Adrenal gland (tissue), 5 donors: ENCODE measurements around the gene PLXNA4.

Experiments
- POLR2A ChIP-seq, 2 donors: fragments of 450-650 bp; IDR thresholded peaks; one replicate each; pipeline ENCODE4 v1.6.1; 2017; ENCODE audit warnings: antibody characterized with exemption in 2 of 2, mild to moderate bottlenecking in 2 of 2, moderate library complexity in 1 of 2
- TF ChIP-seq, protein P1 (sequence below), 6 experiments: fragments of 450-650 bp in 4 of 6; fragments of 200-600 bp in 2 of 6; sonication (generic) in 1 of 6; IDR thresholded peaks; 1 replicate in 5 of 6; 2 replicates in 1 of 6; pipeline versions ENCODE4 v1.5.1 to v1.8.0; 2016 to 2021; ENCODE audit warnings: antibody characterized with exemption in 6 of 6, mild to moderate bottlenecking in 2 of 6, moderate library complexity in 1 of 6
- donor health status: DM: no; HTN: no; CAD: no.

DNA sequence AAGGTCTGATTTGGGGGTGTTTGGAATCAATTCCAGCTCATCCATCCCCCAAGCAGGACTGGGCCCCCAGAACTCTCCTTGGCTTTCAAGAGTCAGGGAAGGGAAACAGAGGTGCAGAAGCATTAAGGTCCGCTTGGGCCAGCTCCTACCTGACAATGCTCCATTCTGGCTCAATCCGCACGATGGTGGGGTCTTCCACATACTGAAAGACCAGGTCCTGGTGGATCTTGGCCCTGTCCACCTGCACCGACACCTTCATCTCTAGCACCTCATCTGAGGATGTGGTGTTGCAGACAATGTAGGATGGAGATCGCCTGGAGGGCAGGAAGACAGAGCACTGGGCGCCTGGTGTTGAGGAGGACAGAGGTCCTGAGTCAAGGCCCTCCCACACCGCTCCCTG is 391.1 kb downstream of the PLXNA4 start:
- no peak for TF ChIP-seq POLR2A (IDR thresholded peaks at IDR 0.05)
- TF ChIP-seq, protein P1, sequence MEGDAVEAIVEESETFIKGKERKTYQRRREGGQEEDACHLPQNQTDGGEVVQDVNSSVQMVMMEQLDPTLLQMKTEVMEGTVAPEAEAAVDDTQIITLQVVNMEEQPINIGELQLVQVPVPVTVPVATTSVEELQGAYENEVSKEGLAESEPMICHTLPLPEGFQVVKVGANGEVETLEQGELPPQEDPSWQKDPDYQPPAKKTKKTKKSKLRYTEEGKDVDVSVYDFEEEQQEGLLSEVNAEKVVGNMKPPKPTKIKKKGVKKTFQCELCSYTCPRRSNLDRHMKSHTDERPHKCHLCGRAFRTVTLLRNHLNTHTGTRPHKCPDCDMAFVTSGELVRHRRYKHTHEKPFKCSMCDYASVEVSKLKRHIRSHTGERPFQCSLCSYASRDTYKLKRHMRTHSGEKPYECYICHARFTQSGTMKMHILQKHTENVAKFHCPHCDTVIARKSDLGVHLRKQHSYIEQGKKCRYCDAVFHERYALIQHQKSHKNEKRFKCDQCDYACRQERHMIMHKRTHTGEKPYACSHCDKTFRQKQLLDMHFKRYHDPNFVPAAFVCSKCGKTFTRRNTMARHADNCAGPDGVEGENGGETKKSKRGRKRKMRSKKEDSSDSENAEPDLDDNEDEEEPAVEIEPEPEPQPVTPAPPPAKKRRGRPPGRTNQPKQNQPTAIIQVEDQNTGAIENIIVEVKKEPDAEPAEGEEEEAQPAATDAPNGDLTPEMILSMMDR (IDR thresholded peaks at IDR 0.05) = no peak
